A549 (cell line): ENCODE measurements around the gene CBX5. TPM values are rescaled to one million over a fixed set of nuclear protein-coding genes. Genes with fewer than 3 reads are reported as not detected.

Source experiments
- ATAC-seq, 2 experiments: fragments of 200-7000 bp in 1 of 2; fragments of >200 bp in 1 of 2; cut with Nextera tagmentation in 1 of 2; cut with Tn5 transposase in 1 of 2; 3 replicates each; pipeline versions ENCODE4 v1.8.0 to v1.9.1; 2018 to 2020; ENCODE audit warnings: mild to moderate bottlenecking in 1 of 2, moderate library complexity in 1 of 2
- CTCF ChIA-PET: fragments of 300-600 bp; sonication (Branson Sonifier 250); formaldehyde crosslinking; extraction: SDS; loops from one replicate; lab custom pipeline; 2021; ENCODE audit warnings: antibody characterized with exemption, inconsistent platforms; lab: Yijun Ruan, JAX
- POLR2A ChIA-PET: fragments of 350-600 bp; formaldehyde crosslinking; extraction: SDS; loops from one replicate; lab custom pipeline; 2021; ENCODE audit warnings: antibody characterized with exemption, inconsistent platforms; lab: Yijun Ruan, JAX
- DNase-seq, 2 experiments: peaks; one replicate each; pipeline versions ENCODE4 v3.0.0 to v3.0.0-alpha.2; 2011 to 2016; ENCODE audit warnings: low read depth in 1 of 2, low spot score in 1 of 2
- FAIRE-seq: peaks from 2 replicates; lab custom pipeline; 2011; peaks lifted over from hg19 to GRCh38; lab: Jason Lieb, UNC
- H3K27ac ChIP-seq, 2 experiments: fragments of >200 bp; sonication (Bioruptor Twin); formaldehyde crosslinking; 3 replicates each; pipeline ENCODE4 v1.5.1; 2016 to 2017
- H3K4me1 ChIP-seq: fragments of >200 bp; sonication (Bioruptor Twin); formaldehyde crosslinking; 3 replicates; pipeline ENCODE4 v1.6.1; 2016
- H3K4me2 ChIP-seq: fragments of >200 bp; sonication (Bioruptor Twin); formaldehyde crosslinking; 3 replicates; pipeline ENCODE4 v1.6.1; 2016
- H3K4me3 ChIP-seq: fragments of >200 bp; sonication (Bioruptor Twin); formaldehyde crosslinking; 3 replicates; pipeline ENCODE4 v1.5.1; 2016
- H3K9me3 ChIP-seq: fragments of >200 bp; sonication (Bioruptor Twin); formaldehyde crosslinking; 3 replicates; pipeline ENCODE4 v1.6.1; 2016
- ATOH8 ChIP-seq: fragments of 250-450 bp; sonication (Bioruptor Pico); IDR thresholded peaks from 2 replicates; pipeline ENCODE4 v1.5.0; 2020; ENCODE audit warnings: low read depth, mild to moderate bottlenecking, moderate library complexity
- BHLHE40 ChIP-seq: IDR thresholded peaks from 2 replicates; pipeline ENCODE4 v1.6.1; 2012; ENCODE audit warnings: low read depth, low read length, inconsistent platforms
- CBX2 ChIP-seq: fragments of 200-600 bp; sonication (generic); IDR thresholded peaks from 2 replicates; pipeline ENCODE4 v1.6.1; 2016; ENCODE audit warnings: low read depth, mild to moderate bottlenecking, borderline replicate concordance
- CHD2 ChIP-seq: fragments of 150-350 bp; IDR thresholded peaks from 2 replicates; pipeline ENCODE4 v1.6.1; 2014; ENCODE audit warnings: low read length; ENCODE audit not compliant: partially characterized antibody
- EHF ChIP-seq: fragments of 250-450 bp; sonication (Bioruptor Pico); IDR thresholded peaks from 2 replicates; pipeline ENCODE4 v1.5.0; 2020; ENCODE audit warnings: mild to moderate bottlenecking
- EHMT2 ChIP-seq: fragments of 200-600 bp; sonication (generic); IDR thresholded peaks from 2 replicates; pipeline ENCODE4 v1.6.1; 2016; ENCODE audit warnings: antibody characterized with exemption, low read depth, mild to moderate bottlenecking, moderate library complexity
- EP300 ChIP-seq, 2 experiments: fragments of >200 bp; sonication (Bioruptor Twin); formaldehyde crosslinking; IDR thresholded peaks; 2 replicates in 1 of 2; 3 replicates in 1 of 2; pipeline ENCODE4 v1.6.1; 2016 to 2017
- ESRRA ChIP-seq: fragments of 150-350 bp; IDR thresholded peaks from 2 replicates; pipeline ENCODE4 v1.6.1; 2014; ENCODE audit warnings: mild to moderate bottlenecking, low read length, borderline replicate concordance
- HDAC2 ChIP-seq: fragments of 200-600 bp; sonication (generic); IDR thresholded peaks from 2 replicates; pipeline ENCODE4 v1.6.1; 2016
- HOXB5 ChIP-seq: fragments of 250-450 bp; sonication (Bioruptor Pico); IDR thresholded peaks from 2 replicates; pipeline ENCODE4 v1.5.0; 2020; ENCODE audit warnings: mild to moderate bottlenecking, moderate library complexity
- JUNB ChIP-seq: fragments of >200 bp; sonication (Bioruptor Twin); formaldehyde crosslinking; IDR thresholded peaks from 2 replicates; pipeline ENCODE4 v1.6.1; 2016
- KDM1A ChIP-seq: fragments of 200-600 bp; sonication (generic); IDR thresholded peaks from 2 replicates; pipeline ENCODE4 v1.6.1; 2016; ENCODE audit warnings: low read depth, mild to moderate bottlenecking
- KDM5A ChIP-seq: fragments of 200-600 bp; sonication (generic); IDR thresholded peaks from 2 replicates; pipeline ENCODE4 v1.6.1; 2016; ENCODE audit warnings: antibody characterized with exemption, mild to moderate bottlenecking
- MAFK ChIP-seq: fragments of 450-650 bp; IDR thresholded peaks from 2 replicates; pipeline ENCODE4 v1.6.1; 2014; ENCODE audit not compliant: partially characterized antibody
- MAX ChIP-seq: IDR thresholded peaks from 2 replicates; pipeline ENCODE4 v1.6.1; 2012
- MAZ ChIP-seq: fragments of 150-350 bp; IDR thresholded peaks from 2 replicates; pipeline ENCODE4 v1.6.1; 2014; ENCODE audit warnings: antibody characterized with exemption, low read depth, low read length, borderline replicate concordance
- MYC ChIP-seq: IDR thresholded peaks from 2 replicates; pipeline ENCODE4 v1.6.1; 2012; ENCODE audit warnings: mild to moderate bottlenecking, inconsistent platforms, low read length, improper control_type of control experiment, borderline replicate concordance
- POLR2AphosphoS2 ChIP-seq: conservative IDR thresholded peaks from 2 replicates; pipeline ENCODE4 v1.6.1; 2012; ENCODE audit warnings: low read length, improper control_type of control experiment, inconsistent platforms
- RAD21 ChIP-seq, 2 experiments: fragments of >200 bp in 1 of 2; sonication (Bioruptor Twin) in 1 of 2; formaldehyde crosslinking in 1 of 2; IDR thresholded peaks in 1 of 2; conservative IDR thresholded peaks in 1 of 2; 2 replicates in 1 of 2; 3 replicates in 1 of 2; pipeline ENCODE4 v1.6.1; 2012 to 2018; ENCODE audit warnings: inconsistent platforms in 1 of 2
- RCOR1 ChIP-seq: fragments of 150-350 bp; IDR thresholded peaks from 2 replicates; pipeline ENCODE4 v1.6.1; 2014; ENCODE audit warnings: antibody characterized with exemption, low read length, low read depth
- REST ChIP-seq: fragments of 200-600 bp; sonication (generic); IDR thresholded peaks from 2 replicates; pipeline ENCODE4 v1.6.1; 2016; ENCODE audit warnings: antibody characterized with exemption, mild to moderate bottlenecking, moderate library complexity
- RFX5 ChIP-seq: fragments of 450-650 bp; IDR thresholded peaks from 2 replicates; pipeline ENCODE4 v1.7.1; 2014; ENCODE audit warnings: antibody characterized with exemption, mild to moderate bottlenecking, moderate library complexity
- TP53 ChIP-seq: fragments of 250-450 bp; sonication (Bioruptor Pico); IDR thresholded peaks from 2 replicates; pipeline ENCODE4 v1.5.0; 2021; ENCODE audit warnings: mild to moderate bottlenecking, moderate library complexity
- ZFP36 ChIP-seq: fragments of 450-650 bp; IDR thresholded peaks from 2 replicates; pipeline ENCODE4 v1.6.1; 2014; ENCODE audit warnings: borderline replicate concordance; ENCODE audit not compliant: partially characterized antibody
- ZSCAN20 ChIP-seq: fragments of 250-450 bp; sonication (Bioruptor Pico); IDR thresholded peaks from 2 replicates; pipeline ENCODE4 v1.8.0; 2022; ENCODE audit warnings: mild to moderate bottlenecking, moderate library complexity
- WGBS: methylation state at CpG from one replicate; pipeline ENCODE4 v1.1.6; 2017; ENCODE audit errors: missing lambda C conversion rate; 5-methylcytosine and 5-hydroxymethylcytosine counted together
- polyA plus RNA-seq, 4 experiments: library from polyadenylated mRNA; depleted of rRNA in 3 of 4; stranded (reverse); fragments of >200 nt; fragmentation: RNase III in 1 of 4; extraction: RNeasy Plus Mini Kit Qiagen cat#74134 plus additional on column Dnase treatment in 1 of 4; gene quantifications; 2 replicates in 3 of 4; 3 replicates in 1 of 4; pipeline ENCODE4 v1.2.3, GENCODE V29; 2011 to 2017
- TF ChIP-seq, protein P1 (sequence below): IDR thresholded peaks from 2 replicates; pipeline ENCODE4 v1.6.1; 2012
- TF ChIP-seq, protein P2 (sequence below): fragments of >200 bp; sonication (Bioruptor Twin); formaldehyde crosslinking; IDR thresholded peaks from 3 replicates; pipeline ENCODE4 v1.5.1; 2016

CBX5 gene
- polyA plus RNA-seq, 2 of the 4 experiments (the other 2 are of a cell fraction): 39.5 to 129 TPM

DNA sequence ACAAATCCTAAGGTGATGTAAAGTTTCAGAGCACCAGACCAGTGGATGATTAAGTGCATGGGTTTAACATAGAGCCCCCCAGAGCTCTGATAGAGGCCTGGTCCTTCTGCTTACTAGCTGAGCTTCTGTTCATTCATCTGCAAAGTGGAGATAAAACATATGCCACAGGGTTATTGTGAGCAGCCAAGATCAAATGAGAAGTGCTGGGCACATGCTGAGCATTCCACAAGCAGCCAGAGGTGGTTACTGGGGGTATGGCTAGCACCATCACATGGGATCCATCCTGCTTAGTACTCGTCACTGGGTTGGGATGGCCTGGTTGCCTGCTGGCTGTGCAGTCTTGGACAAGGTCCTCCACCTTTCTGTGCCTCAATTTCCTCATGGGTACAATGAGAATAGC lies 73.1 kb downstream of the CBX5 start:
- 13% methylated on average over 1 of the region's 1 CpG for WGBS
- CTCF ChIA-PET: interaction anchor here (0.7 to 24.8 kb wide), 36 partner anchors 8 to 509 kb away, joined by 3 to 1074 read pairs (median 6); partner anchors contain the start of genes CALCOCO1, HOXC10, HOXC5 and HOXC6
- Histone ChIP-seq H3K27ac (no peak overlapping the region), H3K9me3 (no peaks in the 10 kb centered on the region), H3K4me2 (no peak overlapping the region), H3K4me3 (no peak overlapping the region), H3K4me1 (no peaks in the 10 kb centered on the region)
- ATAC-seq: 0 out of 6 replicates have a peak, but pooled peaks of 1 of the 2 experiments have one; percentile 8
- DNase-seq: no peak
- TF ChIP-seq BHLHE40 (no peak), EHMT2 (no peak), REST (no peak), HDAC2 (no peak), EP300 (IDR thresholded peaks at IDR 0.05) (no peak), KDM1A (no peak), ZFP36 (no peak), TP53 (no peak), KDM5A (no peak), MAFK (no peak)
- TF ChIP-seq, protein P1, sequence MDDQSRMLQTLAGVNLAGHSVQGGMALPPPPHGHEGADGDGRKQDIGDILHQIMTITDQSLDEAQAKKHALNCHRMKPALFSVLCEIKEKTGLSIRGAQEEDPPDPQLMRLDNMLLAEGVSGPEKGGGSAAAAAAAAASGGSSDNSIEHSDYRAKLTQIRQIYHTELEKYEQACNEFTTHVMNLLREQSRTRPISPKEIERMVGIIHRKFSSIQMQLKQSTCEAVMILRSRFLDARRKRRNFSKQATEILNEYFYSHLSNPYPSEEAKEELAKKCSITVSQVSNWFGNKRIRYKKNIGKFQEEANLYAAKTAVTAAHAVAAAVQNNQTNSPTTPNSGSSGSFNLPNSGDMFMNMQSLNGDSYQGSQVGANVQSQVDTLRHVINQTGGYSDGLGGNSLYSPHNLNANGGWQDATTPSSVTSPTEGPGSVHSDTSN: no peak
- TF ChIP-seq, protein P2, sequence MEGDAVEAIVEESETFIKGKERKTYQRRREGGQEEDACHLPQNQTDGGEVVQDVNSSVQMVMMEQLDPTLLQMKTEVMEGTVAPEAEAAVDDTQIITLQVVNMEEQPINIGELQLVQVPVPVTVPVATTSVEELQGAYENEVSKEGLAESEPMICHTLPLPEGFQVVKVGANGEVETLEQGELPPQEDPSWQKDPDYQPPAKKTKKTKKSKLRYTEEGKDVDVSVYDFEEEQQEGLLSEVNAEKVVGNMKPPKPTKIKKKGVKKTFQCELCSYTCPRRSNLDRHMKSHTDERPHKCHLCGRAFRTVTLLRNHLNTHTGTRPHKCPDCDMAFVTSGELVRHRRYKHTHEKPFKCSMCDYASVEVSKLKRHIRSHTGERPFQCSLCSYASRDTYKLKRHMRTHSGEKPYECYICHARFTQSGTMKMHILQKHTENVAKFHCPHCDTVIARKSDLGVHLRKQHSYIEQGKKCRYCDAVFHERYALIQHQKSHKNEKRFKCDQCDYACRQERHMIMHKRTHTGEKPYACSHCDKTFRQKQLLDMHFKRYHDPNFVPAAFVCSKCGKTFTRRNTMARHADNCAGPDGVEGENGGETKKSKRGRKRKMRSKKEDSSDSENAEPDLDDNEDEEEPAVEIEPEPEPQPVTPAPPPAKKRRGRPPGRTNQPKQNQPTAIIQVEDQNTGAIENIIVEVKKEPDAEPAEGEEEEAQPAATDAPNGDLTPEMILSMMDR: no peak
- no peak for FAIRE-seq
- POLR2A ChIA-PET: interaction anchor here (1.0 to 1.4 kb wide), 2 partner anchors 190 to 222 kb away, joined by 3 to 5 read pairs; partner anchors contain the start of gene HOXC10

DNA sequence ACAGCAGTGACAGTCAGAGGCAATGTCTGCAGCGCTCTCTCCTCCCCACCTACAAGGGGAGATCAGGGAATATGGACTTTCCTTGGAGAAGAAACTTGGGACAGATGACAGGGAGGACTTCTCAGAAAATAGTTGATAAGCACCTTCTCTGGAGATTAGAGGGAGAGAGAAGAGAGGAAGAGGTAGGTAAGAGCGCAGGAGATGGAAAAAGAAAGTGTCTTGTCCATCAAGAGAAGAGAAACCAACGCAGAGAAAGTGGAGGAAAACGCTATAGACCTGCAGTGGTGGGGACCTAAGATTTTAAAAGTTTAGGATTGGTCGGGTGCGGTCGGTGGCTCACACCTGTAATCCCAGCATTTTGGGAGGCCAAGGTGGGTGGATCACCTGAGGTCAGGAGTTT lies 75.6 kb downstream of the CBX5 start:
- ATAC-seq (no peak), DNase-seq (no peak), FAIRE-seq (no peak)
- H3K27ac ChIP-seq: no peak overlapping the region
- CTCF ChIA-PET: interaction anchor here (4.1 to 24.8 kb wide), 6 partner anchors 9 to 218 kb away, joined by 46 to 1074 read pairs (median 109); partner anchors contain the start of genes HOXC10, HOXC5, HOXC6 and HOXC8
- POLR2A ChIA-PET: no interaction called here
- no peak overlapping the region for H3K4me3 ChIP-seq
- WGBS: 71% methylated on average over 7 of the region's 7 CpGs
- TF ChIP-seq EHMT2 (no peak), MAZ (no peak), CHD2 (no peak), ESRRA (no peak), EHF (no peak), RCOR1 (no peak), POLR2AphosphoS2 (no peak), CBX2 (no peak), MYC (no peak), RAD21 (conservative IDR thresholded peaks at IDR 0.05 in 1 of 2, IDR thresholded peaks at IDR 0.05 in 1 of 2) (no peak), ZSCAN20 (no peak), ATOH8 (no peak), JUNB (no peak), HOXB5 (CRISPR knock-in tag) (no peak), MAX (no peak), RFX5 (no peak)
- H3K4me2 ChIP-seq: no peak overlapping the region
- H3K4me1 ChIP-seq: no peaks in the 10 kb centered on the region
- H3K9me3 ChIP-seq: no peaks in the 10 kb centered on the region
